Inferior parietal cortex (tissue), 1 donor: ENCODE data around the gene OR1K1.
"Not testable (repeated sequence)": the region's sequence is repeated elsewhere in the genome, so short reads cannot be mapped to it uniquely, and the experiment has no call there.

ENCODE experiments used
- DNase-seq: peaks from one replicate; pipeline ENCODE4 v3.0.0-alpha.2; 2016; ENCODE audit errors: extremely low spot score

The OR1K1 gene

GRCh38 chr9:122812736-122813135, 12.8 kb downstream of the OR1K1 start:
- no peak for DNase-seq

- DNase-seq = no peak
These were observed 14.6 kb downstream of the OR1K1 start for GRCh38 chr9:122814545-122814944.

GRCh38 chr9:122815544-122815943, 15.6 kb downstream of the OR1K1 start:
- DNase-seq = no peak

- DNase-seq = no peak
These were observed 16.4 kb downstream of the OR1K1 start for GRCh38 chr9:122816163-122816867.

- no peak for DNase-seq
These were observed 19.4 kb downstream of the OR1K1 start for GRCh38 chr9:122819326-122819725.

GRCh38 chr9:122819791-122820489, 20.0 kb downstream of the OR1K1 start:
- no peak for DNase-seq

GRCh38 chr9:122820490-122820845, 20.5 kb downstream of the OR1K1 start:
- no peak for DNase-seq

GRCh38 chr9:122821278-122821943, 21.5 kb downstream of the OR1K1 start:
- no peak for DNase-seq

GRCh38 chr9:122822056-122822455, 22.1 kb downstream of the OR1K1 start:
- DNase-seq = no peak

GRCh38 chr9:122822938-122823337, 23.0 kb downstream of the OR1K1 start:
- DNase-seq = no peak

- DNase-seq = peak; percentile 29
These were observed 27.8 kb downstream of the OR1K1 start for GRCh38 chr9:122827761-122828093.

GRCh38 chr9:122828965-122829284, 29.0 kb downstream of the OR1K1 start:
- DNase-seq = not testable (repeated sequence)

- no peak for DNase-seq
These were observed 32.3 kb downstream of the OR1K1 start for GRCh38 chr9:122832194-122832593.

- DNase-seq = no peak
These were observed 35.4 kb downstream of the OR1K1 start for GRCh38 chr9:122835313-122835731.

- no peak for DNase-seq
These were observed 37.4 kb downstream of the OR1K1 start for GRCh38 chr9:122837266-122837850.

- DNase-seq = not testable (repeated sequence)
These were observed 38.5 kb downstream of the OR1K1 start for GRCh38 chr9:122838441-122838840.

- DNase-seq = no peak
These were observed 41.6 kb downstream of the OR1K1 start for GRCh38 chr9:122841501-122841900.

GRCh38 chr9:122844137-122844536, 44.2 kb downstream of the OR1K1 start:
- no peak for DNase-seq

GRCh38 chr9:122845116-122845515, 45.2 kb downstream of the OR1K1 start:
- DNase-seq = no peak

- DNase-seq = no peak
These were observed 46.5 kb downstream of the OR1K1 start for GRCh38 chr9:122846371-122846940.

- no peak for DNase-seq
These were observed 48.5 kb downstream of the OR1K1 start for GRCh38 chr9:122848256-122848943.
